Stimulated activated effector memory CD8-positive, alpha-beta T cell treated with anti-CD3 and anti-CD28 coated beads, Interleukin-12 subunit alpha, Interleukin-12 subunit beta, amount 100 ng/mL, for 72 hours (primary cell): ENCODE data around the gene CCDC157.
"Not testable (repeated sequence)": the region's sequence is repeated elsewhere in the genome, so short reads cannot be mapped to it uniquely, and the experiment has no call there.

Experiments used
- ATAC-seq: fragments of 150-1000 bp; cut with Tn5 transposase; 2 replicates; pipeline ENCODE4 v1.10.0; 2021
- DNase-seq, 2 donors: peaks; one replicate each; pipeline ENCODE4 v3.0.0; 2021 to 2022; ENCODE audit warnings: low spot score in 2 of 2
- H3K27ac Mint-ChIP-seq: one replicate; pipeline ENCODE4 v1.8.0; 2022; ENCODE audit warnings: mild to moderate bottlenecking, mixed read lengths
- H3K36me3 Mint-ChIP-seq: one replicate; pipeline ENCODE4 v1.8.0; 2022; ENCODE audit warnings: mild to moderate bottlenecking, mixed read lengths
- H3K4me1 Mint-ChIP-seq: one replicate; pipeline ENCODE4 v1.8.0; 2022; ENCODE audit warnings: mixed read lengths
- H3K4me3 Mint-ChIP-seq: one replicate; pipeline ENCODE4 v1.8.0; 2022; ENCODE audit warnings: mild to moderate bottlenecking, mixed read lengths
- H3K9me3 Mint-ChIP-seq: one replicate; pipeline ENCODE4 v1.8.0; 2022; ENCODE audit warnings: mixed read lengths

The CCDC157 gene

DNA sequence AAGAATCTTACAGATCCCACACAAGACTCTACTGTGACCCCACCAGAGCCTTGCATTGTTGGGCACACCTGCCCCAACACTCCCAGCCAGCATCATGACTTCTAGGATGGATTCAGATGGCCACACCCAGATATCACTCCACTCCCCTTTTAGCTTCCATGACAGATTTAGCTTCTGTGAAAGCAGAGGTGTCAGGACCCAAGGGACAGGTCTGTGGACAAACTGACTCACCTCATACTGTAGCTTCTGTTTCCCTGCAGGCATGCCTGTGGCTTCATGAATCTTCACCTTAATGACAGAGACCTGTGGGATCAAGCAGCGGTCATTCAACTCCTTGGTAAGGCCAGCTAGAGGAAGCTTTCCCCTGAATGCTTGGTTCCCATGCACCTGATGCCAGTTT is 21.6 kb upstream of the CCDC157 start:
- no peak overlapping the region for H3K4me3 Mint-ChIP-seq
- peaks cover 100% of the 10 kb centered on the region for H3K36me3 Mint-ChIP-seq
- H3K9me3 Mint-ChIP-seq = no peaks in the 10 kb centered on the region
- ATAC-seq = peak; percentile 56
- peaks cover 10% of the 10 kb centered on the region for H3K4me1 Mint-ChIP-seq
- H3K27ac Mint-ChIP-seq = peak overlapping the region; percentile 80
- no peak for DNase-seq

DNA sequence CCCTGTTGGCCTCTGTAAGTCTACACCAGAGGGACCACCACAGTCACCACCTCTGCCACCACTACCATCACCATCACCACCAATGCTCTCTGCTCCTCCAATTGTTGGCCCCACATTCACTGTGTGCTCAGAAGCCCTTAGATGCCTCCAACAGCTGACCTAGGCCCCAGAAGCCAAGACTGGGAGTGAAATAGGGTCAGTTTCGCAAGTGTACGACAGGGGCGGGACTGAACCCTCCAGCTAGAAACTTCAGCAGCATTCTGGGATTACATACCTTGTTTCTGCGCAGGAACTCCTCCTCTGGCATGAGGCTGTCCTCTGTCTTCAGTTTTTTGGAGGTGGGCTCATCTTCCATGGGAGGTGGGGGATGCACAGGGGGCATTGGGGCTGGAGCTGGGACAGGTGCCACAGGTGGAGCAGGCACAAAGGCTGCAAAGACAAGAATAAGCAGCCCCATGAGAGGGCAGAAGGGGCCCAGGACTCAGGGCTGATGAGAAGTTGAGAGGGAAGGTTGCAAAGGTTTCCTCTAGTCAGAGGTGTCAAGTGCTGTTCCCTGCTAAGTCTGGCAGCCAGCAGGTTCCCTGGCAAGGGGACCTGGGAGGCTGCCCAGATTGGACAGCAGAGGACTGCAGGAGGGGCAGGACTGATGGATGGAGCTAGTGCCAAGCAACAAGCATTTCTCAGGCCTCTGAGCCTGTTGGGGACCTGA is 19.9 kb upstream of the CCDC157 start:
- no peaks in the 10 kb centered on the region for H3K9me3 Mint-ChIP-seq
- no peak overlapping the region for H3K27ac Mint-ChIP-seq
- H3K4me3 Mint-ChIP-seq = no peak overlapping the region
- H3K4me1 Mint-ChIP-seq = peaks cover 10% of the 10 kb centered on the region
- peaks cover 100% of the 10 kb centered on the region for H3K36me3 Mint-ChIP-seq
- no peak for DNase-seq
- ATAC-seq = no peak

DNA sequence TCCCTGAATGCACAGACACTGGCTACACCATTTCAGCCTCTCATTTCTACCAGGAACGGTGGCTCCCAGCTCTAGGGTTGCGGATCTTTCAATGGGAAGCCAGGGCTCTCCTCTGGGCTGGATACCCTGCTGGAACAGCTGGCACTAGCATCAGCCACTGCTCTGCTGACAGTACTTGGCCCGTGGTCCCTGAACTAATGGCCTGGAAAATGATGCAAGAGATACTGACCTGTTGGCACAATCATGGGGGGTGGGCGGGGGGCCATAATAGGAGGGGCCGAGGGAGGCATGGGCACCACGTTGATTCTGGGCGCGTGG is 19.4 kb upstream of the CCDC157 start:
- Mint-ChIP-seq H3K36me3 (peaks cover 100% of the 10 kb centered on the region), H3K27ac (no peak overlapping the region), H3K9me3 (no peaks in the 10 kb centered on the region), H3K4me3 (no peak overlapping the region), H3K4me1 (peaks cover 10% of the 10 kb centered on the region)
- no peak for ATAC-seq
- DNase-seq = no peak

DNA sequence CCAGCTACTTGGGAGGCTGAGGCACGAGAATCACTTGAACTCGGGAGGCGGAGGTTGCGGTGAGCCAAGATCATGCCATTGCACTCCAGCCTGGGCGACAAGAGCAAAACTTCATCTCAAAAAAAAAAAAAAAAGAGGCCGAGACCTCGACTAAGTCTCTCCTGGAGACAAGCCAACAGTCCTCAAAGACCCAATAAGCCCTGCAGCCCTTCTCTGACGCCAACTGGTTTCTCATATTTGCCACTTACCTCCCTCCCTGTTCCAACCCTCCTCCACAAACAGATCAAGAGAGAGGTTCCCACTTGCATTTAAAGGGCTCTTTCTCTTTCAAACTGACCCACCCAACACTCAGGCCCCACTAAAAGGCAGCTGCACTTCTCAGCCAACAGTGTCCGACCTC is 18.5 kb upstream of the CCDC157 start:
- not testable (repeated sequence) for ATAC-seq, H3K4me3 Mint-ChIP-seq, H3K9me3 Mint-ChIP-seq, DNase-seq, H3K27ac Mint-ChIP-seq
- peaks cover 10% of the 10 kb centered on the region for H3K4me1 Mint-ChIP-seq
- peaks cover 100% of the 10 kb centered on the region for H3K36me3 Mint-ChIP-seq

DNA sequence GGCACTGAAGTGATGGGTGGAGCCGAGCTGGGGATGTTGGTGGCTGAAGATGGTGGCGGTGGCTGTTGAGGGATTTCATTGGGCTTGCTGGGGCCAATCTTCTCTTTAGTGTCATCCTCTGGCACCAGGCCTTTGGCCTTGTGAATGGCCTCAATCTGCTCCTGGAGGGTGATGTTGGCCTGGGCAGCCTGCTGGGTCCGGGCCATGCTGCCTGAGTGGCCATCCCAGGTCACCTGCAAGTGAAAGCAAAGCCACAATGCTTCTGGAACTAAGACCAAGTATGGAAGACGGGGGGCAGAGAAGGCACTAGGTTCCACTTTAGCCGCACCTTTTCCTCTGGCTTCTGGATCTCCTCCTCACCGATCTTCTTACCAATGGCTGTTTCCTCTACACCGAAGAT is 18.0 kb upstream of the CCDC157 start:
- Mint-ChIP-seq H3K4me1 (peaks cover 10% of the 10 kb centered on the region), H3K36me3 (peaks cover 100% of the 10 kb centered on the region), H3K9me3 (no peaks in the 10 kb centered on the region), H3K27ac (peak overlapping the region; percentile 74), H3K4me3 (no peak overlapping the region)
- ATAC-seq (no peak), DNase-seq (no peak)

DNA sequence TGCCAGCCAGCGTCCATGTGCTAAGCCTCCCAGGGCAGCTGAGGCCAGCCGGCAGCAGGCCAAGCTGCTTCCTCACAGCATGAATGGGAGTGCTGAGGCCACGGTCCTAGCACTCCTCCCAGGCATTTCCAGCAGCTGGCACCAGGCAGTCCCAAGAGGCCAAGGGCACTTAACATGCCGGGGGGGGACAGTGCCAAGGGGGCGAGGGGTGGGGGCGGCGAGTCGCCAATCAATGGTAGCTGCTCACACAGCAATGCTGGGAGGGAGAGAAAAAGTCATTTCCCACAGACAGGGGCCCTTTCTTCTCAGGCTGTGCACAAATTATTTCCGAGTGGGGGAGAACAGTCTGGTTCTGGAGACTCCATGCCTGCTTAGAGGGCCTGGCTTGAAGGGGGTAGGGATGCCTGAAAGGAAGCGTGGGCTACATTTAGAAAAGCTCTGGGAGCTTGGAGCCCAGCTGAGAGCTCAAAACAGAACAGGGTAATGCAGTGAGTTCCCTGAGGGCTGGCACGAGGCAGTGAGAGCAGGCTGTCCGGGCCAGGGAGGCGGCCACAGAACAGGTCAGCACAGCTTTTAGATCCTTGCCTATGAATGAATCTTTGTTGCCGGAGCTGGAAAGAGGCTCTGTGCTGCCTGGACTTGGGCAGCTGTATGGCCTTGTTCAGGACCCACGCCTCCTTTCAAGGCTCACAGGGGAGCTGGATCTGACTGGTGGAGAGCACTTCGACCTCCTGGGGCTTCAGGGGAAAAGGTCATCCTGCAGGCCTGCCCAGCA is 15.7 kb upstream of the CCDC157 start:
- ATAC-seq = no peak
- DNase-seq = no peak
- Mint-ChIP-seq H3K27ac (peak overlapping the region; percentile 74), H3K4me1 (peaks cover 14% of the 10 kb centered on the region), H3K4me3 (no peak overlapping the region), H3K36me3 (peaks cover 100% of the 10 kb centered on the region), H3K9me3 (no peaks in the 10 kb centered on the region)

DNA sequence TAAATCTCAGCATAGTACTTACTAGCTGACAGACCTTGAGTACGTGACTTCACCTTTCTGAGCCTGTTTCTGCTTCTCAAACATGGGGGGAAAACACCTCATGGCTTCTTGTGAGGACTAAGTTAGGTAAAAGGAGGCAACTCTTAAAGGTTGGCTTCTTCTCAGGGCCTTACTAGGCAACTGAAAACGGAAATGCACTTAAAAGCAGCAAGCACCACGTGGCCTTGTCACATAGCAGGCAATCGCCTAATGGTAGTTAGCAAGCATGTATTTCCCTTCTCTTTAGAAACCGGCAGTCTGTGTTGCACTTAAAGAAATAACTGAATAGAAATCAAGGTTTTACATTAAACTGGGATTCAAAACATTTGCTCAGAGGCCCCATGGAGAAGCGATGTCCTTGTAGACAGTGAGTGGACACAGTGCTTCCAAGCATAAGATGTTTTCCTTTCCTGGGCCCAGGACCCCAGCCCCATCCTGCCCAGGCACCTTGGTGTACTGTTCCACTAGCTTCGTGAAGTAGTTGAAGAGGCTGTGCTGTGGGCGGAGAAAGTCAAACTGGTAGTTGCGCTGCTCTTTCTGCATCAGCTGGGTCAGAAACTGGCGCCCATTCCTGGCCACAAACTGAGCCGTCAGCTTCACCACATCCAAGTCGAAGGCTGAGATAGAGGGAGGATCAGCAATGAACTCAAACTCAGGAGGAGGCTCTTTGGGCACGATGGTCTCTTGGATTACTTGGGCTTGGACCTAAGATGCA is 12.2 kb upstream of the CCDC157 start:
- Mint-ChIP-seq H3K9me3 (no peaks in the 10 kb centered on the region), H3K4me1 (peaks cover 36% of the 10 kb centered on the region), H3K4me3 (no peak overlapping the region), H3K36me3 (peaks cover 100% of the 10 kb centered on the region), H3K27ac (peak overlapping the region; percentile 67)
- ATAC-seq (peak; percentile 61), DNase-seq (no peak)

DNA sequence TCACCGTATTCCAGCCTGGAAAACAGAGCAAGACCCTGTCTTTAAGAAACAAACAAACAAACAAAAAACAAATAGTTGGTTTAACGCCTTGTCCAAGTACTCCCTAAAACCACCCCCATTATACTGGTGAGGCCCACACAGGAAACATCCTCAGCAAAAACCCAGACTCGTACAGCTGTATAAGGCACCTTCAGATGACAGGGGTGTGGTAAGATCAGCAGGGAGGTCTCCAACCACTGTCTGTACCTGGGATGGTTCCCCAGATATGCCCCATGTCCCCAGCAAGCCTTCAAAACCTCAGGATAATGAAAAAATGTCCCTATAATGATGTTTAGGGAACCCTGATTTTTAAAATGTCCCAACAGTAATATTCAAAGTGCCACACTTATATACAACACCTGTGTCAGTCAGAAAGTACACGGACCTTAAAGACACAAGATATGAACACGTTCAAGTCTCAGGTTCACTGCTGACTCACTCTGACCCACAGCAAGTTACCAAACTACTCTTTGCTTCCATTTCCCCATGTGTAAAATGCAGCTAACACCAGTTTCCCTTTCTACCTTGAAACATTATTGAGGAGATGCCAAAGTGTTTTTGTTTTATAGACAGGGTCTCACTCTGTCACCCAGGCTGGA is 9.4 kb upstream of the CCDC157 start:
- peak overlapping the region; percentile 62 for H3K27ac Mint-ChIP-seq
- no peaks in the 10 kb centered on the region for H3K9me3 Mint-ChIP-seq
- no peak for DNase-seq
- H3K4me3 Mint-ChIP-seq = peak overlapping the region; percentile 52
- peaks cover 56% of the 10 kb centered on the region for H3K4me1 Mint-ChIP-seq
- H3K36me3 Mint-ChIP-seq = peaks cover 100% of the 10 kb centered on the region
- peak; percentile 83 for ATAC-seq

DNA sequence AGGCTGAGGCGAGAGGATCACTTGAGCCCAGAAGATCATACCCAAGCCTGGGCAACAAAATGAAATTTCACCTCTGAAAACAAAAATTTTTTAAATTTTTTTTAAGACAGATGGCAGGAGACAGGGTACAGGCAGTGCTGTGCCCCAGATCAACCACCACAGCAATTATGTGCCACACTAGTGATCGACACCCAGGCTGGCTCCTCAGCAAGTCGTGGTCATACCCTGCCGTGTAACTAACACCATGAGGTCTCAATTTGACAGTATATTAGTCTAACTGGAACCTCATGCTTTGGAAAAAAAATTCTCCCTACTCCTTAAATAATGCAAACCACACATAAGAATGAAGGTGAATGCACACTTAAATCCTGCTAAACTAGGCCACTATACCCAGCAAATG is 8.4 kb upstream of the CCDC157 start:
- Mint-ChIP-seq H3K27ac (peak overlapping the region; percentile 84), H3K9me3 (no peaks in the 10 kb centered on the region), H3K4me1 (peaks cover 60% of the 10 kb centered on the region), H3K4me3 (peak overlapping the region; percentile 52), H3K36me3 (peaks cover 97% of the 10 kb centered on the region)
- ATAC-seq = no peak
- DNase-seq = no peak

DNA sequence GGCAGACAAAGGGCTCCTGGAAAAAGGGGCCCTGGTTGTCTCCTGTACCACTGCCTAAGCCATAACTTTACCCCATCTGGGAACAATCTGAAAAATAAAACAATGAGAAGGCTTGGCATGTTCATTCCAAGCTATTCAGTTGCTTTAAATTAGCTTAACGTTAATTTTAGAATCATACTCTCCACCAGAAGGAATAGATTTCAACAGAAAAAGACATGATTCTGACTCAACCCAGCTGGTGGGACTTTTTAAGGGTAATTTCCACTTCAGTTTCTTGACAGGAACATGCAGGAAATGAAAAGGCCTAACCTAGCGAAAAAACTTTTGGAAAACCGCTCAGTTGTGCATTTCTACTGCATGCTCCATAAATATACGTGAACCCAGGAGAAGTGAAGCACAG is 8.0 kb upstream of the CCDC157 start:
- no peak for ATAC-seq
- H3K4me3 Mint-ChIP-seq = peak overlapping the region; percentile 52
- peak overlapping the region; percentile 84 for H3K27ac Mint-ChIP-seq
- H3K9me3 Mint-ChIP-seq = no peaks in the 10 kb centered on the region
- peaks cover 97% of the 10 kb centered on the region for H3K36me3 Mint-ChIP-seq
- DNase-seq = no peak
- H3K4me1 Mint-ChIP-seq = peaks cover 64% of the 10 kb centered on the region

DNA sequence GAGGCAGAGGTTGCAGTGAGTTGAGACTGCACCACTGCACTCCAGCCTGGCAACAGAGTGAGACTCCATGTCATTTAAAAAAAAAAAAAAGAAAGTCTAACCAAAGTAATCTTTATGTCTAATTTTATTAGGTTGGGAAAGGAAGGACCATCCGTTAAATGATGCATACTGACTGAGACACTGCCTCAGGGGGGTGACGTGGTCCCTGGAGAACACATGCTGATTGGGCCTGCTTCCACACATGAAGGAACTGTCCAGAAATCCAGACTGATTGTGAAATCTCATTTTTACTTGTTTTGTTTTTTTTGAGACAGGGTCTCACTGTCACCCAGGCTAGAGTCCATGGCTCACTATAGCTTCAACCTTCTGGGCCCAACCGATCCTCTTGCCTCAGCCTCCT is 5.6 kb upstream of the CCDC157 start:
- Mint-ChIP-seq H3K9me3 (no peaks in the 10 kb centered on the region), H3K36me3 (peaks cover 94% of the 10 kb centered on the region), H3K4me1 (peaks cover 73% of the 10 kb centered on the region), H3K27ac (peak overlapping the region; percentile 68), H3K4me3 (no peak overlapping the region)
- ATAC-seq = no peak
- DNase-seq = no peak

DNA sequence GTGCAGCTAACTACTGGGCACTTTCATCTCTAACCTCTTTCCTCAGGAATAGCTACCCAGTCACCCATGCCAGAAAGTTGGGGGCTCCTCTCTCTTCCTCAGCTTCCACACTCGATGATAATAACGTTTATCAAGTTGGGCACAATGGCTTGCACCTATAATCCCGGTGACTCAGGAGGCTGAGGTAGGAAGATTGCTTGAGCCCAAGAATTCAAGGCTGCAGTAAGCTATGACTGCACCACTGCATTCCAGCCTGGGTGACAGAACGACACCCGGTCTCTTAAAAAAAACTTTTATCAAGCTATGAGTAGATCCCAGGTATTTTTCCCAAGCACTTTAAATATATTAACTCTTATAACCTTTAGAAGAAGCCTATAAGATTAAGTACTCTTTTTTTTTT is 2.2 kb upstream of the CCDC157 start:
- H3K9me3 Mint-ChIP-seq = no peaks in the 10 kb centered on the region
- no peak for DNase-seq
- H3K4me3 Mint-ChIP-seq = peak overlapping the region; percentile 94
- H3K36me3 Mint-ChIP-seq = peaks cover 69% of the 10 kb centered on the region
- H3K27ac Mint-ChIP-seq = peak overlapping the region; percentile 72
- peaks cover 66% of the 10 kb centered on the region for H3K4me1 Mint-ChIP-seq
- ATAC-seq = no peak

DNA sequence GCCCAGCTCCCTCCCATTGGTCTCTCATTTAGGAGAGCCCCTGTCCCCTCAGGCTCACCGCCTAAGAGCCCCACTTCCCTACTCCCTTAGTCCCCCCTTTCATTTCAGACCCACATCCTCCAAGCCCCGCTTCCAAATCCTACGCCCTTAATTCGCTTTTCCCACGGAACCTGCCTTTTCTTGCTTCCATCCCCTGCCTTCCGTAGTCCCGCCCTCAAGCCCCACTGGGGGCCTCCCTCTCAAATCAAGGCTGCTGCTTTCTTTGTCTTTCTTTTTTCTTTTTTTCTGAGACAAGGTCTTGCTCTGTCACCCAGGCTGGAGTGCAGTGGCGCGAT is 396 bp downstream of the CCDC157 start:
- ATAC-seq (no peak), DNase-seq (no peak)
- no peaks in the 10 kb centered on the region for H3K9me3 Mint-ChIP-seq
- peaks cover 47% of the 10 kb centered on the region for H3K4me1 Mint-ChIP-seq
- H3K36me3 Mint-ChIP-seq = peaks cover 47% of the 10 kb centered on the region
- peak overlapping the region; percentile 94 for H3K4me3 Mint-ChIP-seq
- H3K27ac Mint-ChIP-seq = peak overlapping the region; percentile 95

DNA sequence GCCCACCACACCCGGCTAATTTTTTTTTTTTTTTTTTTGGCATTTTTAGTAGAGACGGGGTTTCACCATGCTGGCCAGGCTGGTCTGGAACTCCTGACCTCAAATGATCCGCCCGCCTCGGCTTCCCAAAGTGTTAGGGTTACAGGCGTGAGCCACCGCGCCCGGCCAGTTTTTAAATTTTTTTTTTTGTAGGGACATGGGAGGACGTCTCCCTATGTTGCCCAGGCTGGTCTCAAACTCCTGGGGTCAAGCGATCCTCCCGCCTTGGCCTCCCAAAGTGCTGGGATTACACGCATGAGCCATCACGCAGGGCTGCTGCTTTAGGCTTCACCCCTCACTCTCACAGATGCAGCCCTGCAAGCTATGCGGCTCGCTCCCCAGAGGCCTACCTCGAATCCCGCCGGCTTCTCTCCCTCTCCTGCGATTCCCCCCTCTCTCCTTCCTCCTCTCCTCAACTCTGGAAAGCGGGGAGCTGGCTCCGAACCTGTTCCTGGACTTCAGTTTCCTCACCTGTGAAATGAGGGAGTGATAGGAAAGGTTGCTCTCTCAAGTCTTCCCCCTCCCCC is 926 bp downstream of the CCDC157 start:
- DNase-seq (no peak), ATAC-seq (no peak)
- Mint-ChIP-seq H3K36me3 (peaks cover 43% of the 10 kb centered on the region), H3K27ac (peak overlapping the region; percentile 95), H3K4me1 (peaks cover 42% of the 10 kb centered on the region), H3K4me3 (peak overlapping the region; percentile 94), H3K9me3 (no peaks in the 10 kb centered on the region)

DNA sequence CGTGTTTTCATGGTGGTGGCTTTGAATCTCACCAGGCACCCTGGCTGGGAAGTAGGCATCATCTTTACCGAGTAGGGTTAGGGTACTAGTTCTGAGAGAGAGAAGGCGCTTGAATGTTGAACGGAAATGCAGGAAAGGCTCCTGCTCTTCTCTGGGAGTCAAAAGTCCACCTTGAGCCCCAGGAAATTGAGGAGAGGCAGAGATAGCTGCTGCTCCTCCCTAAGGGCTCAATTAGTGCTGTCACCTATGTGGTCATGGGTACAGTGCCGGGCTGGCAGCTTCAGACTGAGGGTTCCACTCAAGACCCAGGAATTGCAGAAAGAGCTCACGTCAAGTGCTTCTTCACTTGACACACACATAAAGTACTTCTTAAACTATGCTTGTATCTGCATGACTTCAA is 1.7 kb downstream of the CCDC157 start:
- Mint-ChIP-seq H3K4me1 (peaks cover 40% of the 10 kb centered on the region), H3K4me3 (no peak overlapping the region), H3K36me3 (peaks cover 38% of the 10 kb centered on the region), H3K9me3 (no peaks in the 10 kb centered on the region), H3K27ac (peak overlapping the region; percentile 95)
- no peak for DNase-seq
- ATAC-seq = no peak
